Activated T-helper 1 cell treated with Interleukin-2 at 50 U/mL for 16 hours (primary cell): ENCODE measurements around the gene CARD8.

Experiments used
- DNase-seq: peaks from one replicate; pipeline ENCODE4 v3.0.0-alpha.2; 2020; ENCODE audit warnings: low read depth

CARD8 gene

DNA sequence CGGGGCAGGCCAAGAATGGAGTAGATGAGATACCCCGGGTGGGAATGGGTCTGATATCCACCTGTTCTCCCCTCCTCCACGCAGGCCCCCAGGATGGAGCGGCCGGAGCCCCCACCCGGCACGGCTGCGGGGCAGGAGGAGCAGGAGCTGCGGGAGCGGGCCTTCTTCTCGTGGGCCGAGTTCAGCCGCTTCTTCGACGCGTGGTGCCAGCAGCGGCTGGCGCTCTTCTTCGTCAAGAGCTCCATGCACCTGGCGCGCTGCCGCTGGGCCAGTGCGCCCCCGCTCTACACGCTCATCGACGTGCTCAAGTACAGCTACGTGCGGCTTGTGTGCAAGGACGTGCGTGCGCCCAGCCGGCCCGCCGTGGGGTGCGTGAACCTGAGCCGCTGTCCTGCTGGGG, 84.0 kb downstream of the CARD8 start:
- DNase-seq, result no peak

DNA sequence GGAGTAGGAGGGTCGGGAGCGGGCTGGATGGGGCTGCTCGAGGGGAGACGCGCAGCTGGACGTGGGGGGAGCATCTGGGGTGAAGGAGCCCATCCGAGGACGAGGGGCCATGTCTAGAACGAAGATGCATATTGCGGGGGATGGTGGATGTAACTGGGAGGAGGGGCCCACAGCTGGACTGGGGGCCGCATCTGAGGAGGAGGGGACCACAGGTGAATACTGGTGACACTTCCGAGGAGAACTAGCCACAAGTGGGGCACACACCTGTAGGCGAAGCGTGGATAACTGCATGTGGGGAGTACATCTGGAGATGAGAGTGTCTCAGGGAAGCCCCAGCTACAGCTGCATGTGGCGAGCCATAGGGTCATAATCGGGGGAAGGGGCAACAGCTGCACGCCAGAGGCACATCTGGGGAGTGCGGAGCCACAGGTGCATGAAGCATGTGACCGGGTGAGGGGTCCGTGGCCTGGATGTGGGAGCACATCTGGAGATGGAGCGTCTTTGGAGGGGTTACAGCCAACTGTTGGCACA, 84.8 kb downstream of the CARD8 start:
- no peak for DNase-seq

DNA sequence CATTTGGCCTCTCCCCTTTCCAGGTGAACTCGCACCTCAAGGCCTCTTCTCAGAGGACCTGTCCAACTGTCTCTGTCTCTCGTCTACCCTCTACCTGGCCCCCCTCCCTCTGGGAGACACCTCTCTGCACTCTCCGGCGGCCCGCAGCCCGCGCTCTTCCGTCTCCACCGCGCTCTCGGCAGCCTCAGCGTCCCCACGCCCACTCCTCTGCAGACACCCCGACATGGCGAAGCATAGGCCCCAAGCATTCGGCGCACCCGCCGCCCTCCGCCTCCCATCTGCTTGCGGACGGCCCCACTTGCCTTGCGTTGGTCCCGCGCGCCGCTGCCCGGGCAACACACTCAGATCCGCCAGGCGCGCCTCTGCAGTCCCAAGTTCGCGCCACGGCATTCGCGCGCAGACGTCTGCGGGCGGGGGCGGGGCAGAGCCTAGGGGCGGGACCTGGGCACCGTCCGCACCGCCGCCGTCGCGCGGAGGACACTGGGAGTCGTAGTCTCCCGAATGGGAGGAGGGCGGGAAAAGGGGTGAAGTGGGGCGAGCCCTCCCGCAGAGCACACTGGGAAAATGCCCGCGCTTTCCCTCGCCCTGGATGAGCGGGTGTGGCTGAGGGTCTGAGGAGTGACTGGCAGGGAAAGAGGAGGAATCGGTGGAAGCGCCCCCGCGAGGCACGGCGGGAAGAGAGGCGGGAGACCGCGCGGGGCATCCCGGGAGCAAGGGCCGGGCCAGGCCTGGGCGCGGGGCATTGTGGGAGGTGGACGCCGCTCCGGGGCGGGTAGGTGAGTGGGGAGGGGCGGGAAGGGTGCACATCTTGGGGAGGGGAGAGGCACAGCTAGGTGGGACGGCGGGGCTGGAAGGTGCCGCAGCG, 85.5 kb downstream of the CARD8 start, which contains the start of the genes LIG1 and ZSWIM9:
LIG1 (minus strand) TSS at position 406 of the 865 bp plus-strand sequence. CDS start 4,778 bp downstream, outside the sequence.
ZSWIM9 (plus strand) TSS at position 742 of the 865 bp plus-strand sequence. CDS start 1,123 bp downstream, outside the sequence.
- DNase-seq, result peak; percentile 86

DNA sequence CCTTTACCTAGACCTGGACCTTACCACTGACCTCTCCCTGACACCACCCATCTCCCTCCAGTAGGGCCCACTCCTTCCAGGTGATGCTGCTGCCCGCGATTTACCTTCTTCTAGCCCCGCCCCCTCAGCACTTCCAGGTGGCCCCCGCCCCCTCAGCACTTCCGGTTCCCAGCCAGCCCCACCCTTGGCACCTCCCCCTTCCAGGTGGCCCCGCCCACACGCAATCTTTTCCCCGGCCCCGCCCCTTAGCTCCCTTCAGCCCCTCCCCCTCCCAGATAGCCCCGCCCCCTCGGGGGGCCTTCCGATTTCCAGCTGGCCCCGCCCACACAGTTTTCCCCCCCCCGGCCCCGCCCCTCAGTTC, 86.2 kb downstream of the CARD8 start:
- DNase-seq, result peak; percentile 88

DNA sequence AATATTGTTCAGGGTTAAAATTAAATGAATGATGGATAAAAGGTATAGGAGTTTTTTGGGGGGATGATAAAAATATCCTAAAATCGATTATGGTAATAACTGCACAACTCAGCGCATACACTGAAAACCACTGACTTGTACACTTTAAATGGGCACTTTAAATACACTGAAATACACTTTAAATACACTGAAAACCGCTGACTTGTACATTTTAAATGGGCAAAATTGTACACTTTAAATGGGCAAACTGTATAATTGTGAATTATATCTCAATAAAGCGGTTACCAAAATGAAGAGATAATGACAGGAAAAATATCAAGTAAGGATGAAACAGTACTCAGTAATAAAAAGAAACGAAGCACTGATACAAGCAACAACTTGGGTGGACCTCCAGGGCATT, 87.0 kb downstream of the CARD8 start:
- no peak for DNase-seq

DNA sequence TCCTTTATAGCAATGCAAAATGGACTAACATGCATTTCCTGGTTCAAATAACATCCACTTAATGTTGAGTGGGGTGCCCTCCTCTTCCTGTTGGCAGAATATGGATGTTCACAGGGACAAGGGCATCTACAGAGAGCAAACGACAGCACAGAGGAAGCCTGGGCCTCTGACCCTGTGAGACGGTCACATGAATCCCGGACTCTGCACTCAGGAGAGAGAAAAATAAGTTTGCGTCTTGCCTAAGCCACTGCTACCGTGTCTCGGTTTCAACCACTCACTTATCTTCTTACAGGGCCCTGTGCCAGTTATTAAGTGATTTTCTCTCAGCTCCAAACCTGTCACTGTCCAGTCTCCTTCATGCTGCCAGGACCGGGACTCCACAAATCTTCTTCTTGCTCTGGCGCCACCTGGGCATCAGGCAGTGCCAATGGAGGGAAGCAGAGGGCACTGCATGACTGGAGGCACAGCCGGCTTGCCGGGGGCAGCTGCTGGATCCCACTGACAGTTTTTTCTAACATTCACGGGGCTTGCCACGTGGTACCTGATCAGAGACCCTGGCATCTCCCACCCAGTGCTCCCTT, 97.4 kb downstream of the CARD8 start:
- DNase-seq, result no peak
